GM21447 (cell line): Measurements from ENCODE around the gene IL32.

Experiments used
- ATAC-seq: cut with Tn5 transposase; IDR thresholded peaks from one replicate; pipeline ENCODE4 v1.9.1; 2021; ENCODE audit not compliant: unreplicated experiment

Gene IL32

GRCh38 chr16:3065069-3065741 is at the start of gene IL32:
Gene IL32, plus strand, starts transcription at chr16:3065640. Its CDS starts 172 bp downstream, at chr16:3065812.
- ATAC-seq: no peak

GRCh38 chr16:3015865-3016521 is 49.4 kb upstream of the IL32 start:
- ATAC-seq: no peak

- ATAC-seq: no peak
Observed at GRCh38 chr16:3017344-3017743, 48.1 kb upstream of the IL32 start.

GRCh38 chr16:3017794-3018506 is 47.5 kb upstream of the IL32 start, which contains the start of gene CLDN6:
Gene CLDN6, minus strand, starts transcription at chr16:3018183. Its CDS starts 2,162 bp downstream, at chr16:3016021.
- no peak for ATAC-seq

GRCh38 chr16:3019594-3020246 is 45.7 kb upstream of the IL32 start:
- ATAC-seq: no peak

GRCh38 chr16:3020247-3020603 is 45.2 kb upstream of the IL32 start, which contains the start of gene TNFRSF12A:
Gene TNFRSF12A, plus strand, starts transcription at chr16:3020368. Its CDS starts 30 bp downstream, at chr16:3020398.
- no peak for ATAC-seq

- ATAC-seq: no peak
Observed at GRCh38 chr16:3020604-3021448, 44.6 kb upstream of the IL32 start.

- no peak for ATAC-seq
Observed at GRCh38 chr16:3021449-3022207, 43.8 kb upstream of the IL32 start.

GRCh38 chr16:3022208-3022683 is 43.2 kb upstream of the IL32 start:
- ATAC-seq: no peak

GRCh38 chr16:3022684-3023414 is 42.6 kb upstream of the IL32 start:
- no peak for ATAC-seq

- ATAC-seq: no peak
Observed at GRCh38 chr16:3023415-3023668, 42.1 kb upstream of the IL32 start.

GRCh38 chr16:3023669-3024478 is 41.6 kb upstream of the IL32 start, which contains the start of the genes HCFC1R1 and THOC6:
Gene HCFC1R1, minus strand, starts transcription at chr16:3023942. Its CDS starts 1 bp downstream, at chr16:3023941.
Gene THOC6, plus strand, starts transcription at chr16:3024035. Its CDS starts 292 bp downstream, at chr16:3024327.
- ATAC-seq: peak; percentile 63

- no peak for ATAC-seq
Observed at GRCh38 chr16:3025032-3026002, 40.1 kb upstream of the IL32 start.

GRCh38 chr16:3026003-3026378 is 39.4 kb upstream of the IL32 start:
- no peak for ATAC-seq

GRCh38 chr16:3026609-3027488 is 38.6 kb upstream of the IL32 start:
- ATAC-seq: no peak

- ATAC-seq: no peak
Observed at GRCh38 chr16:3027489-3027795, 38.0 kb upstream of the IL32 start.
